Neural progenitor cell (in vitro differentiated cells): ENCODE data around the gene STX11.

Experiments
- EZH2 ChIP-seq: fragments of 200-600 bp; sonication (generic); IDR thresholded peaks from 2 replicates; pipeline ENCODE4 v1.6.1; 2017; ENCODE audit warnings: antibody characterized with exemption, mild to moderate bottlenecking, moderate library complexity
- EZH2phosphoT487 ChIP-seq: fragments of 200-600 bp; sonication (generic); IDR thresholded peaks from 2 replicates; pipeline ENCODE4 v1.6.1; 2017; ENCODE audit warnings: antibody characterized with exemption
- TF ChIP-seq, protein P1 (sequence below): fragments of 200-600 bp; sonication (generic); IDR thresholded peaks from 2 replicates; pipeline ENCODE4 v1.5.1; 2017; ENCODE audit warnings: antibody characterized with exemption, mild to moderate bottlenecking

DNA sequence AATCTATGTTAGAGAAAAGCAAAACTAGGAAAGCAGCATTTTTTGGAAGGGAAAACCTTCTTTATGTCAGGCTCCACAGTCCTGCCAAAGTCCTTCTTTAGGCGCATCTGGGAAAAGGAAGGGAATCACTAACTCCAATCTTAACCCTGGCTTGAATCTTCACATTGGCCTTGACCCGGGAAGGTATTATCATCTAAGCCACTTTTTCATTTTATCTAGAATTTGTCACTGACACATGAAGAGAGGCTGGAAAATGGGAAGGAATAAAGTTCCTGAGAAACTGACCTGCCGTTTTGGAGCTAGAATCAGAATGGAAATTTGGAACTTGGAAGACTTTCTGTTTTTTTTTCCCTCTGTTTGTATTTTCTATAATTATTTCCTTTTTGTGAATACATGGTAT, 81.4 kb downstream of the STX11 start:
- TF ChIP-seq, protein P1, sequence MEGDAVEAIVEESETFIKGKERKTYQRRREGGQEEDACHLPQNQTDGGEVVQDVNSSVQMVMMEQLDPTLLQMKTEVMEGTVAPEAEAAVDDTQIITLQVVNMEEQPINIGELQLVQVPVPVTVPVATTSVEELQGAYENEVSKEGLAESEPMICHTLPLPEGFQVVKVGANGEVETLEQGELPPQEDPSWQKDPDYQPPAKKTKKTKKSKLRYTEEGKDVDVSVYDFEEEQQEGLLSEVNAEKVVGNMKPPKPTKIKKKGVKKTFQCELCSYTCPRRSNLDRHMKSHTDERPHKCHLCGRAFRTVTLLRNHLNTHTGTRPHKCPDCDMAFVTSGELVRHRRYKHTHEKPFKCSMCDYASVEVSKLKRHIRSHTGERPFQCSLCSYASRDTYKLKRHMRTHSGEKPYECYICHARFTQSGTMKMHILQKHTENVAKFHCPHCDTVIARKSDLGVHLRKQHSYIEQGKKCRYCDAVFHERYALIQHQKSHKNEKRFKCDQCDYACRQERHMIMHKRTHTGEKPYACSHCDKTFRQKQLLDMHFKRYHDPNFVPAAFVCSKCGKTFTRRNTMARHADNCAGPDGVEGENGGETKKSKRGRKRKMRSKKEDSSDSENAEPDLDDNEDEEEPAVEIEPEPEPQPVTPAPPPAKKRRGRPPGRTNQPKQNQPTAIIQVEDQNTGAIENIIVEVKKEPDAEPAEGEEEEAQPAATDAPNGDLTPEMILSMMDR, result no peak
- TF ChIP-seq EZH2phosphoT487 (no peak), EZH2 (no peak)
